ENCODE results near the gene CAPN10.
A peak's percentile ranks its signal among the peaks of the same experiment; 100 is the strongest.
"Not testable (repeated sequence)": the region's sequence is repeated elsewhere in the genome, so short reads cannot be mapped to it uniquely, and the experiment has no call there.

Gene CAPN10

DNA sequence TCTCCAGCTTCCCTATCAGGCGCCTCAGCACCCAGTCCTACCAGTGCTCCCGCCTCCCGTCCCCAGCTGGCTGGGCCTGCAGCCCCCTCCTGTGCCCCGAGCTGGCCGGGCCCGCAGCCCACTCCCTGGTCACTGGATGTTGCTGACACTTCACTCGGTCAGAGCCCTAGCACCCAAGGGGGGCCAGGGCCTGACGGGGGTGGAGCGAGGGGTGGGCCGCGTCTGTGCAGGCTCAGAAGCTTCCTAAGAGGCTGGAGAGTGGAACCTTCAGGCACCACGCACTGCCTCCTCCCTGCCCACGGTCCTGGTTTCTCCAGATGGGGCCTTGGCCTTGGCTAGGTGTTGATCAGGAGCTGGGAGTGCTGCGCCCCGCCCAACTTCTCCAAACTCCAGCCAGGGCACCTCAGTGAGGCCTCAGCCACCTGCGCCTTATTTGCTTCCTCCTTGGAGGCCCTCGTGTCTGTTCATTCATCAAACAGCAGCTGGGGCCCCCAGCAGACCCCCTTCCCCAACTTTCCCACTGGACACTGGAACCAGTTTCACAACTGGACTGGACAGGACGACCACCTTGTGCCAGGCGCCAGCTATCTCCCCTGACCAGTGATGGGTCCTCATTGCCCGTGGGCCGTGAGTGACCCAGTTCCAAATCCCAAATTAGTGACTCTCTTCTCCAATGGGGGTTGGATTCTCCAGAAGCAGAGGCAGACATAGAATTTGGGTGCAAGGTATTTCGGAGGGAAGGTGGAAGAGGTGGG, 16.7 kb downstream of the CAPN10 start:
- no peak for DNase-seq

GRCh38 chr2:240603846-240604245, 17.3 kb downstream of the CAPN10 start:
- DNase-seq, result no peak

GRCh38 chr2:240604291-240604938, 17.9 kb downstream of the CAPN10 start:
- DNase-seq, result peak in 13 of 14 donors; percentile 13 to 83 (median 67)

DNA sequence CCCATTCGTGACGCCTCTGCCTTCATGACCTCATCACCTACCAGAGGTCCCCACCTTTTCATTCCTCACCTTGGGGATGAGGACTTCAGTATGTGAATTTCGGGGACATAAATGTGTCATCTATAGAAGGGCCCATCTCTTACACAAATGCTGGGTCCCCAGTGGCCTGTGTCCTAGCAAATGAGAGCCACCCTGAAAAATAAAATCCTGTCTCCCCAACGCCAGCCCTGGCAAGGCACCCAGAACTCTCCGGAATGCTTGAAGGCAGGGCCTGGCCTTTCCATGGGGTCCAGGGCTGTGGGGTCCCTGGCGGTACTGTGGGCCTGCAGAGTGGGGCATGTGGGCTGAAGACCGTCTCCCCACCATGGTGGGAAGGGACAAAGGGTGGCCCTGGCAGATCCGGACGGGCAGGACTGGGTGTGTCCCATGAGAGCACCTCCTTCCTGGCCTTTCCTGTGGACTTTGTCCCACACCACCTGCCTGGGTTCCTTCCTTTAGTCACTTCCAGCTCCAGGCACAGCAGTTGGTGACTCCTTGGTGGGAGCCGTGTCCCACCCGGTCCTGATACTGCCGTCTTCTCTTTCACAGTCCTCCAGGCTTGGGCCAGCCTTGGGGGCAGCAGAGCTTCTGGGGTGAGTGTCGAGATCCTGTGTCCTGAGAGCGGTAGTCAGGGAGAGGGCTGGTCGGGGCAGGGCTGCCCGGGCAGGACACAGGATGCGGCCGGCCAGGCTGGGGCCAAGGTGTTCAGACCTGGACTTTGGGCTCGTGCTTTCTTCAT, 18.6 kb downstream of the CAPN10 start:
- DNase-seq, result no peak

DNA sequence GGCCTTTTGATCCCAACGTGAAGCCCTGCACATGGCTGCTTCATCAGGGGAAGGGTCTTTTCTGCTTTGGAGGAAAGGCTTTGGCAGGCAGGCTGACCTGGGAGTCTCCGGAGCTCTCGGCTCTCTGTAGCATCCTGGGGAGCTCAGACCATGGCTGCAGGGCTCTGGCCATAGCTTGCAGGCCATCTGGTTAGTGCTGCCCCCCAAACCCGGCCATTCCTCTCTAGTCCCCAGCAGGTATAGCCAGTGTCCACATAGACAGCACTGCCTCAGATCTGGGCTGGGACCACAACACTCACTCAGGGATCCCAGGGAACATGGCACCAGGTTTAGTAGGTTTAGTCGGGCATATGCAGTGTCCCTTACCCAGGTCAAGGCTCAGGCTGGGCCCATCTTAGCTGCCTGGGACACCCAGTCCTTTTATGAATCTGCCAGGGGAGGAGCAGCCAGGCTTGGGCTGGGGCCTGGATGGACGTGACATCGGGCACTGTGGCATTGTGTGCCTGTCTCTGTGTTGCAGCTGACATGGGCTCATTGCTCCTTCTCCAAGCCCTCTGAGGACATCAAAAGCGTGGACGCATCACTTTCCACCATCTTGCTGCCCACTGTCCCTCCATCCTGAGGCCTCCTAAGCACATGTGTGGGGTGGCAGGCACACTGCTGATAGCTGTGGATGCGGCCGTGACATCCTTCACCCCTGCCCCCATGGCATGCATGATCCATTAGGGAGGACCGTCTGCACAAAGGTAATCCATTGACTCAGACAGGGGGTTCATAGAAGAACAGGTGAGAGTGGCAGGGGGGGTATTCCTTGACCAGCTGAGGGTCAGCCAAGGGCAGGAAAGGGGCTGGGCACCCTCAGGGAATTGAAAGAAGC, 19.6 kb downstream of the CAPN10 start:
- DNase-seq, result no peak

DNA sequence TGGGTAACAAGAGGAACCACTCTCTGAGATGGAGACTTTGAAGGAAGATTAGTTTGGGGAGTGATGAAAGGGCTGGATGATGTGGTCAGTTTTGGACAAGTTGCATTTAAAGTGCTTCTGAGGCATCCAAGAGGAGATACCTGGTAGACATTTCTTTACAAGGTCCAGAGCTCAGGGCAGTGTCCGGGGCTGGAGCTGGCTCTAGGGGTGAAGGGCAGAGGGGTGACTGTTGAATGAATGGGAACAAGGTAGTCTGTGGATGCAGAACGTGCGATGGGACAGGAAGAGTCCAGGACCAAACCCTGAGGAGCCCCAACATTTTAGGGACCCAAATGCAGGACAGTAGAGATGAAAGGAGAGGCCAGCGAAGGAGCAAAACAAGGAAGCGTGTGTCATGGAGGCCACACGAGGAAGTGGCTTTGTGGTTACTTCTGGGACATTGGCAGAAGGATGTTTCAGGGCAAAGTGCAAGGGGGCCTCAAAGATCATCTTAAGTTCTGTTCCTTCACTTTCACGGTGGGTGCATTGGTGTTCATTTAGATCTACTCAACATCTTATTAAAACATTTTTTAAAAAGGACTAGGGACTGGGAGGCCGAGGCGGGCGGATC, 25.2 kb downstream of the CAPN10 start:
- DNase-seq, result peak in 1 of 14 donors; percentile 22

GRCh38 chr2:240613781-240614180, 27.2 kb downstream of the CAPN10 start:
- DNase-seq, result no peak

- DNase-seq, result no peak
Observed at GRCh38 chr2:240614391-240614790, 27.9 kb downstream of the CAPN10 start.

GRCh38 chr2:240615396-240615795, 28.9 kb downstream of the CAPN10 start:
- DNase-seq, result no peak

DNA sequence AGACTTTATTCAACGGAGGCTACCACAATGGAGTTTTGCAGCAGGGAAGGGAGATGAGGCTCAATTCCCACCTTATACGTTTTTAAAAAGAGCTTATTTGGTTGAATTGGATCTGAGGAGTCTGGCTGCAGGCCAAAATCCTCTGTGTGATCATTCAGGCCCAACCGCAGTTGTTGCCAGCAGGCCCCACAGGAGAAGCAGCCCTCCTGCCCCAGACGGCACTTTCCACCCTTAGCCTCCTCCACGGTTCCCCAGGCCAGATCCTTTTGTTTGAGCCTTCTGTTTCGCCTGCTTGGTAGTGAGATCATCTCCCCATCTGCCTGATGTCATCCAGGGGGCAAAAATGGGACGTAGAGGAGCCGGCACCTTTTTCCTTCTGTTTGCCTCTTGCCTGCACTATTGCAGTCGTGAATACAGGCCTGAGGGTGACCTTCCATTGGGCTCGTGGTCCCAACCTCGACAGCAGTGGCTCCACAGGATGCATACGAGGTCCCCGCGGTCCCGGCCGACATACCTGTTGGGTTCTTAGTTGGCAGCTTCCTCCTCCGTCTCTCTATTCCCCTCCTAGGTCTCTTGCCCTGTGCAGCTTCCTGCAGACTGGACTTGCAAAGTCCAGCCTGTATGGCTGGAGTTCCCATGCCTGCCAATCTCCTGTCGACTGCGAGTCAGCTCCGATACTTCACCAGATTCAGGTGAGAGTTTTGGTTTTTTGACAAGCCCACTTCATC, 29.4 kb downstream of the CAPN10 start:
- no peak for DNase-seq

GRCh38 chr2:240616860-240617666, 30.5 kb downstream of the CAPN10 start:
- not testable (repeated sequence) for DNase-seq

DNA sequence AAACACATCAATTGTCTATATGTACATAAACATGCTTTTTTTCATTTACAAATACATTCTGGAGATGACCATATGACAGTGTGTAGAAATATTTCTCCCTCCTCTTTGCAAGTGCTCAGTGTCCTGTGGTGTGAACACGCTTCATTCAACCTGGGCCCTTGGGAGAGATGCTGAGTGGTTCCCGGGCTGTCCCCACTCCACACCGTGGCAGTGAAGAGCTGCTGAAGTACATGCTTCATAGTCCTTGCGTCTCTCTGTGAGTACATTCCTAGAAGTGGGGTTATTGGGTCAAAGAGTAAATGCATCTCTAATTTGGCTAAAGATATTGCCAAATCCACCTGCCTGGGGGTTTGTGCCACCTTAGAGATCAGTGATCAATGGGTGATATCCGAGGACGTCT, 32.2 kb downstream of the CAPN10 start:
- DNase-seq, result no peak

DNA sequence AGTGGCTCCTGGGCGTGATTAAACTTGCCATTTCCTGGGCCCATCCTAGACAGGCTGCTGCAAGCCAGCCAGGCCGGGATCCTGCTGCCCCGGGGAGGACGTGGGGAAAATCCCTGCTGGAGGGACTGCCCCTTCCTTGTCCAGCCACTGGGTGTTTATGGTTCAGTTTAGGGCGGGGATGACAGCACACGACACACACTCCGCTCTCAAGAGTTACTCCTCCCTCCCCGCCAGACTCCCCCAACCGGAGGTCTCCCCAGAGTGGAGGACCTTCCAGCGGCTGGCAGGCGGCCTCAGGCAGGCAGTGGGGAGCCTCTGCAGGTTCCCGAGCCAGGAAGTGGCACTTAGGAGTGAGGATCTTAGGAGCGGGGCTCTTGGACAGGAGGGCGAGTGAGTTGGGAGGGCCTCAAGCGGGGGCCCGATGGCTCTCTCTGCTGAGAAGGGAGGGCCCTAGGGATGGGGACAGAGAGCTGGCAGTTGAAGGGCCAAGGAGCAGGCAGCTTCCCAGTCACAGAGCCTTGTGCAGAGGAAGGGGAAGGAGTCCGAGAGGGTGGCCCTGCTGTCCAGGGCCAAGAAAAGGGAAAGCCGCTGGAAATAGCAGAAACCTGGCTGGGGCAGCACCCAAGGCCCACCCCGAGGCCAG, 33.1 kb downstream of the CAPN10 start:
- DNase-seq, result no peak

GRCh38 chr2:240620149-240620731, 33.7 kb downstream of the CAPN10 start:
- DNase-seq, result no peak

- no peak for DNase-seq
Observed at GRCh38 chr2:240620859-240621258, 34.3 kb downstream of the CAPN10 start.

- DNase-seq, result no peak
Observed at GRCh38 chr2:240622060-240622411, 35.5 kb downstream of the CAPN10 start.

DNA sequence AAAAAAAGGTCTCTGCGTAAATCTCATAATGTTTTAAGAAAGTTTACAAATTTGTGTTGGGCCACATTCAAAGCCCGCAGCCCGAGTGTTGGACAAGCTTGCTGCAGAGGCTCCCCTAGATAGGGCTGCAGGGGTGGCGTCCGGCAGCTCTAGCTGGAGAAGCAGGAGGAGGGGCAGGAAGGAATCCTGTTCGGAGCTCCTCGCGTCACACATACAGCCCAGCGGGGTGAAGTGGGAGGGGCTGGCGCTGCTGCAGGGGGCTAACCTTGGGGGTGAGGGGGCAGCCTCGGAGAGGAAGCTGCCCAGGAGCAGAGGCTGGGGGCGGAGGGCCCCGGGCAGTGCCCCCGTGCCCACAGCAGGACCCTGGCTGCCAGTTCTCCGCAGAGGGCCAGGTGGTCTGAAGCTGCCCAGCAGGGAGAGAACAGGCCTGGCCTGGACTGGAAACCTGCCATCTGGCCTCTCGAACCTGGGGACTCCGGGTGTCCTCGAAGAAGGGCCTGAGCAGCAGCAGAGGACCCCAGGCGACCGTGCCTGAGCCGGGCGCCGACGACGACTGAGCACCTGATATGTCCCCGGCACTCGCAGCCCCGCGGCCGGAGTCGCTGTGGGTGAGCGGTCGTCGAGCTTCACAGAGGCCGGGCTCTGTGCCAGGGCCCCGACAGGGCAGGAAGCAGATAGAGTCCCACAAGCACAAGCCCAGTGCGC, 36.1 kb downstream of the CAPN10 start:
- no peak for DNase-seq

DNA sequence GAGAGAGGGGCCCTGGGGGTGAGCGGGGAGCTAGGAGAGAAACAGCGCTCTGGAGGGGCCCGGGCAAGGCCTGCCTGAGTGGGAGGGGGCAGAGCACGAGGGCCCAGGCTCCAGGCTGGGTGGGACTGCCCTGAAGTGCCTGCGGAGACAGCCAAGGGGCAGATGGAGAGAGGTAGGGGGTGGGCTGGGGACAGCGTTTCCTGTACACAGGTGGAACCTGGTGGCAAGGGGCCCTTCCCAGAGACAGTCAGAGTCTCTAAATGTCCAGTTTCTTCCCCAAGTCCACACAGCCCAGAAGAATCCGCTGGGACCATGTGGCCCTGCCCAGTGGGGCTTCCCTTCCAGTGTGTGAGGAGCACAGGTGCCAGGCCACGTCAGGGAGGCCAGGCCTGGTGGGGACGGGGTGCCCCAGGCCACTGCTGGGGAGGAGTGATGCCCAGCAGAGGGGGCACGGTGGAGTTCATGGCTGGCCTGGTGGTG, 37.0 kb downstream of the CAPN10 start:
- DNase-seq, result no peak

Data from C1 segment of cervical spinal cord (tissue), 14 donors.